Measurements from ENCODE around the gene GPS1. TPM values are rescaled to one million over a fixed set of nuclear protein-coding genes. Genes with fewer than 3 reads are reported as not detected.
A peak's percentile ranks its signal among the peaks of the same experiment; 100 is the strongest.

GPS1 gene
- total and polyA plus RNA-seq, 2 experiments from 2014 or later = 136 to 242 TPM

DNA sequence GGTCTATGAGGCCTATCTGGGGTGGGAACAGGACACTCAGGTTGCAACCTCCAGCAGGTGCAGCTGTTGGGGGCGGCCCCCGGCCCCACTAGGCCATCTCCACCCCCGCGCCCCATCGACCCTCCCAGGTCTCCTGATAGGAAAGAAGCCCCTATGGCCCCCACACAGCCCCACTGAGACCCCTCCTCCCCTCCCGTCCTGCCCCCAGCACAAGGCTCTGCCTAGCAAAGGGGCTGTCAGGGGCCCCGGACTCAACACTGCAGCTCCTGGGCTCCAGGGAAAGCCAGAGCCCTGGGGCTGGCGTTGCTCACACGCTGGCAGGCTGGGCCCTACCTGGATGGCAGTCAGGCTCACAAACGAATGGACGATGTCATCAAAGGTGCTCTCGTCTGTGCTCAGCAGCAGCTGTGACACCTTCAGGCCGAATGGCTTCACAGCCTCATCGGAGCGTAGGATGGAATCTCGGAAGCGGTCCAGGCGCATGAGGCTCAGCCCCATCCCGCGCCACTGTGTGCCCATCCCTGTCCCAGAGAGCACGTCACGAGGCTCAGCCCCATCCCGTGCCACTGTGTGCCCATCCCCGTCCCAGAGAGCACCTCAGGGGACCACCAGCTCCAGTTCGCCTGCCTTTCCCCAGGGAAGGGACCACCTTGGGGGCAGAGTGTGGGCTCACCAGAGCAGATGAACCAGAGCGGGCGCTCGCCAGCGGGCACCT lies 39.0 kb downstream of the GPS1 start:
- no peak for TF ChIP-seq JUNB (IDR thresholded peaks at IDR 0.05; ENCODE audit: unreplicated experiment)
- peak; percentile 37; the same call in 1 of the 2 replicates for TF ChIP-seq POLR2AphosphoS5 (IDR thresholded peaks at IDR 0.05; ENCODE audit: low read depth)
- no peak overlapping the region for H3K4me3 Mint-ChIP-seq

GRCh38 chr17:82091264-82092066 lies 39.8 kb downstream of the GPS1 start:
- Histone ChIP-seq H3K4me1 (ENCODE audit: insufficient read depth) (peaks cover 6% of the 10 kb centered on the region; the same call in 1 of the 2 replicates), H3K4me3 (no peak overlapping the region), H3F3A (replicated peaks; ENCODE audit: low read depth) (0 out of 2 replicates have a peak, but pooled peaks cover 20% of the 10 kb centered on the region), H3K27ac (ENCODE audit: low read depth) (no peak overlapping the region), H3K36me3 (ENCODE audit: insufficient read depth) (peaks cover 18% of the 10 kb centered on the region; the same call in 1 of the 2 replicates), H3K27me3 (ENCODE audit: insufficient read depth) (no peaks in the 10 kb centered on the region), H3K9me2 (ENCODE audit: insufficient read depth) (no peaks in the 10 kb centered on the region), H3K79me2 (replicated peaks; ENCODE audit: insufficient read depth) (peaks cover 26% of the 10 kb centered on the region), H4K20me1 (replicated peaks; ENCODE audit: insufficient read depth) (peaks cover 38% of the 10 kb centered on the region), H2AFZ (no peak overlapping the region), H3K4me2 (no peak overlapping the region)
- H3K4me1 Mint-ChIP-seq = peaks cover 3% of the 10 kb centered on the region
- peaks cover 65% of the 10 kb centered on the region; the same call in 2 of the 3 replicates for H3K36me3 Mint-ChIP-seq (ENCODE audit: low read depth)
- DNase-seq (ENCODE audit: low spot score) = no peak
- ATAC-seq = no peak
- no peak overlapping the region for H3K4me3 Mint-ChIP-seq
- TF ChIP-seq EZH2 (IDR thresholded peaks at IDR 0.05; ENCODE audit: low read depth, unreplicated experiment) (no peak), JUNB (IDR thresholded peaks at IDR 0.05; ENCODE audit: unreplicated experiment) (no peak)
- H3K27me3 Mint-ChIP-seq (ENCODE audit: insufficient read depth, low read depth, poor library complexity) = peaks cover 9% of the 10 kb centered on the region
- H3K27ac Mint-ChIP-seq = no peak overlapping the region
- no peaks in the 10 kb centered on the region for H3K9me3 Mint-ChIP-seq

More for the DNA sequence above, 39.0 kb downstream of the GPS1 start:
- Histone ChIP-seq H2AFZ (no peak overlapping the region), H4K20me1 (replicated peaks; ENCODE audit: insufficient read depth) (peaks cover 30% of the 10 kb centered on the region), H3K9me2 (ENCODE audit: insufficient read depth) (no peaks in the 10 kb centered on the region), H3K4me3 (no peak overlapping the region), H3K27me3 (ENCODE audit: insufficient read depth) (no peaks in the 10 kb centered on the region), H3K4me2 (no peak overlapping the region), H3K79me2 (replicated peaks; ENCODE audit: insufficient read depth) (peaks cover 19% of the 10 kb centered on the region), H3K36me3 (ENCODE audit: insufficient read depth) (peaks cover 18% of the 10 kb centered on the region; the same call in 1 of the 2 replicates), H3K4me1 (ENCODE audit: insufficient read depth) (no peaks in the 10 kb centered on the region), H3K27ac (ENCODE audit: low read depth) (no peak overlapping the region), H3F3A (replicated peaks; ENCODE audit: low read depth) (0 out of 2 replicates have a peak, but pooled peaks cover 20% of the 10 kb centered on the region)
- peaks cover 9% of the 10 kb centered on the region for H3K27me3 Mint-ChIP-seq (ENCODE audit: insufficient read depth, low read depth, poor library complexity)
- H3K4me1 Mint-ChIP-seq = no peaks in the 10 kb centered on the region; the same call in 2 of the 3 replicates
- ATAC-seq (no peak), DNase-seq (ENCODE audit: low spot score) (no peak)
- H3K36me3 Mint-ChIP-seq (ENCODE audit: low read depth) = peaks cover 60% of the 10 kb centered on the region; the same call in 2 of the 3 replicates
- no peaks in the 10 kb centered on the region for H3K9me3 Mint-ChIP-seq
- H3K27ac Mint-ChIP-seq = no peak overlapping the region

DNA sequence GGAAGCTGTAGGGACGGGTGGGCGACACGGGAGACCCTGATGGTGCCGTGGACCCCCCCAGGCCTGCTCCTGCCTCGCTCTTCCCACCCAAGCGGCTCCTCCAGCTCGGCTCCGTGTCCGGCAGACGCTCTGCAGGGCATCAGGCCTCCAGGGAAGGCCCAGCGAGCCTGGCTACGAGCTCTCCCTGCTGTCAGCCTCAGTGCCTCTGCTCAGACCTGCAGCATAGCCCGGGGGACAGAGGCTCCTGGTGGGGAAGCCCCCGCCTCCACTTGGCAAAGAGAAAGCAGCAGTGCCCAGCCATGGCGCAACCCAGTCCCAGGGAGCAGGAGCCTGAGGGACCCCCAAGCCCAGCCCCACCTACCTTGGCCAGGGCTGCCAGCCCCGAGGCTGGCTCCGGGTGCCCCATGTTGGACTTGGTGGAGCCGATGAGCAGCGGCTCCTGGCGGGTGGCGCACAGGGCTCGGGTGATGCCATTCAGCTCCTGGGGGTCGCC lies 40.4 kb downstream of the GPS1 start:
- no peaks in the 10 kb centered on the region for H3K27me3 ChIP-seq (ENCODE audit: insufficient read depth)
- peaks cover 6% of the 10 kb centered on the region for H3K27me3 Mint-ChIP-seq (ENCODE audit: insufficient read depth, low read depth, poor library complexity)
- no peak overlapping the region for H2AFZ ChIP-seq
- H3K4me3 Mint-ChIP-seq = no peak overlapping the region
- H3K79me2 ChIP-seq (replicated peaks; ENCODE audit: insufficient read depth) = peaks cover 33% of the 10 kb centered on the region
- peaks cover 43% of the 10 kb centered on the region for H4K20me1 ChIP-seq (replicated peaks; ENCODE audit: insufficient read depth)
- DNase-seq (ENCODE audit: low spot score) (no peak), ATAC-seq (no peak)
- H3K4me1 ChIP-seq (ENCODE audit: insufficient read depth) = peaks cover 9% of the 10 kb centered on the region; the same call in 1 of the 2 replicates
- no peak overlapping the region for H3K4me2 ChIP-seq
- H3K36me3 ChIP-seq (ENCODE audit: insufficient read depth) = peaks cover 18% of the 10 kb centered on the region; the same call in 1 of the 2 replicates
- TF ChIP-seq EZH2phosphoT487 (IDR thresholded peaks at IDR 0.05; ENCODE audit: unreplicated experiment) = no peak
- TF ChIP-seq CREB1 (CRISPR knock-in tag; IDR thresholded peaks at IDR 0.05; ENCODE audit: low read depth) = no peak
- TF ChIP-seq ETS1 (IDR thresholded peaks at IDR 0.05) = no peak
- no peak for TF ChIP-seq ZNF114 (CRISPR knock-in tag; IDR thresholded peaks at IDR 0.05)
- H3K27ac Mint-ChIP-seq = no peak overlapping the region
- H3K9me3 Mint-ChIP-seq = no peaks in the 10 kb centered on the region
- H3K27ac ChIP-seq (ENCODE audit: low read depth) = no peak overlapping the region
- no peaks in the 10 kb centered on the region for H3K9me2 ChIP-seq (ENCODE audit: insufficient read depth)
- peaks cover 3% of the 10 kb centered on the region for H3K4me1 Mint-ChIP-seq
- H3F3A ChIP-seq (replicated peaks; ENCODE audit: low read depth) = 0 out of 2 replicates have a peak, but pooled peaks cover 25% of the 10 kb centered on the region
- no peak overlapping the region for H3K4me3 ChIP-seq
- peaks cover 62% of the 10 kb centered on the region; the same call in 2 of the 3 replicates for H3K36me3 Mint-ChIP-seq (ENCODE audit: low read depth)
